Loucy (cell line): ENCODE measurements around the gene ACSL5.

Experiments used
- CTCF ChIP-seq: fragments of 200-600 bp; sonication (generic); conservative IDR thresholded peaks from 2 replicates; pipeline ENCODE4 v1.5.1; 2014; ENCODE audit warnings: mild to moderate bottlenecking, antibody characterized with exemption, low read length
- EZH2phosphoT487 ChIP-seq: fragments of 200-600 bp; IDR thresholded peaks from 2 replicates; pipeline ENCODE4 v1.6.1; 2018; ENCODE audit warnings: antibody characterized with exemption, mild to moderate bottlenecking, moderate library complexity, borderline replicate concordance

GRCh38 chr10:112460366-112460765, 86.5 kb downstream of the ACSL5 start:
- no peak for TF ChIP-seq CTCF
- no peak for TF ChIP-seq EZH2phosphoT487
